GM19324 (cell line): ENCODE data around the gene RNF115.
"Not testable (repeated sequence)": the region's sequence is repeated elsewhere in the genome, so short reads cannot be mapped to it uniquely, and the experiment has no call there.

Experiments used
- ATAC-seq: cut with Tn5 transposase; IDR thresholded peaks from one replicate; pipeline ENCODE4 v1.9.1; 2021; ENCODE audit warnings: mild to moderate bottlenecking, moderate library complexity; ENCODE audit not compliant: unreplicated experiment, low FRiP score

Gene RNF115

DNA sequence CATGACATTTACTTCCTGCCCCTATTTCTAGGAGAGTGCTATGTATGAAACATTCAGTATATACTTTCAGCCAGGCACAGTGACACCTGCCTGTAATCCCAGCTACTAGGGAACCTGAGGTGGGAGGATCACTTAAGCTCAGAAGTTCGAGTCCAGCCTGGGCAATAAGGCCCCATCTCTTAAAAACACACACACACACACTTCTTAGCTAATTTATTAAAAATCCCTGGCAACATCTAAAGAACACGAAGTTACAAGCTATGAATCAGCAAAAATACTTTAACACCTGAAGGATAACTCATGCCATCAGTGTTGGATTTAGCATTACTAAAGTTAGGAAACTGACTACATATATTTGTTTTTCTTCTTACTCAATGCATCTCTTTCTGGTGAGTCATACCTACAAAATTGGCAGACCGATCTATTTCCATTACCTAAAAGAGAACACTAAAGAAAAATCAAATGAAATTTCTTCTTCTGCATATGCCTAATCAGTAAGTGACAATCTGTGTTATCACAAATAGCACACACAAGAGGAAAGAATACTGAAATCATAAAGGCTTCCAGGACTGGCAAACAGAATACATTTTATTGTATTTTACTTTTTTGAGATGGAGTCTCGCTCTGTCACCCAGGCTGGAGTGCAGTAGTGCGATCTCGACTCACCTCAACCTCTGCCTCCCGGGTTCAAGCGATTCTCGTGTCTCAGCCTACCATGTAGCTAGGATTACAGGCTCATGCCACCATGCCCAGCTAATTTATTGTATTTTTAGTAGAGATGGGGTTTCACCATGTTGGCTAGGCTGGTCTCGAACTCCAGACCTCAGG lies 41.4 kb downstream of the RNF115 start:
- no peak for ATAC-seq

DNA sequence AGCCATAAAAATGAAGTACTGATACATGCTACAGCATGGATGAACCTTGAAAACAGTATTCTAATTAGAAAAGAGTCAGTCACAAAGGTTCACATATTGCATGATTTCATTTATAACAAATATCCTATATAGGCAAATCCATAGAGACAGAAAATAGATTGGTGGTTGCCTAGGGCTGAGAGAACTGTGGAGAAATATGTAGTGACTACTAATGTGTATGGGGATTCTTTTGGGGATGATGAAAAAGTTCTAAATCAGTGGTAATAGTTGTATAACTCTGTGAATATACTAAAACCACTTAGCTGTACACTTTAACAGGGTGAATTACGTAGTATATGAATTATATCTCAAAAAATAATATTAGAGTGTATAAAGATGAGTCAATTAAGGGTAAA lies 45.8 kb downstream of the RNF115 start:
- no peak for ATAC-seq

DNA sequence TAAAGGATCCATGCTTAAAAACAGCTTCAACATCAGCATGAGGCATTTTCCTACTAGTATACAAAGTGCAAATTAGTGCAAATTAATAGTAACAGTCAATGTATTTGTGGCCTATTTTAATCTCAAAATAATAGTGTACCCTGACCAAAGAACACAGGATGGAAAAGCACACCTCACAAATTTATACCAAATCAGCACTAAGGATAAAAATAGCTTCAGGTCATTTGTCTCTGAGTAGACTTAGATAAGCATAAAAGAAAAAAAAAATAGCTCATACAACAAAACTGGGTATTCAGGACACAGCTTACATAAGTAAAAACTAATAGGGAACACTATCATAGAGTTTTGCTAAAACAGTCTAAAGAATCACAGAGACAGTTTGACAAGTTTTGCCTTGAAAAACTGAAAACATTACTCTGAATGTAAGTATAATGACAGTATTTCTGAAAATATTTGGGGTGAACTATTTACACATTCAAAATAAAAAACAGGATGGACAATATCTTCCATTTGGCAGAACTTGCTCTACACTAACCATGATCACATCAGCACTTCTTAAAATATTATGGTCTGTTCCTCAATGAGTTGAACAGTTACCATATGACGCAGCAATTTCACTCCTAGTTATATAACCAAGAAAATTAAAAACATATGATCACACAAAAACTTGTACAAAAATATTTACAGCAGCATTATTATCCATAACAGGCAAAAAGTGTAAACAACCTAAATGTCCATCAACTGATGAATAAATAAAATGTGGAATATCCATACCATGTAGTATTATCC lies 46.3 kb downstream of the RNF115 start:
- ATAC-seq = no peak

DNA sequence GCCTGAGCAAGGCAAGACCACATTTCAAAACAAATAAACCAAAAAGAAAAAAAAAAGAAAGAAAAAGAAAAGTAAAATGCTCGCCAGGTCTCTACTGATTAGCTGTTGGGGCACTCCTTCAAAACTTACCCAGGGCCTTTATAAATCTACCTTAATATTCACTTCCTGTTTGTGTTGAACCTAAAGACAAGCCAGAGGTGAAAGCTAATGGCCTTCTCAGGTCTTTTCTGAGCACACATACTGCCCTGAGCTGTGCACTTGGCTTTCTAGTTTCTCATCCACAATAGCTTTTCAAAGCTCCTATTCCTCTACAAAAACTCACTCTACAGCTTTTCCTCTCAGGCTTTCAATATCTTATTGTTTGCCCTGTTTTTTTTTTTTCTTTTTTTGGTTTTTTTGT lies 50.5 kb downstream of the RNF115 start:
- ATAC-seq = no peak

DNA sequence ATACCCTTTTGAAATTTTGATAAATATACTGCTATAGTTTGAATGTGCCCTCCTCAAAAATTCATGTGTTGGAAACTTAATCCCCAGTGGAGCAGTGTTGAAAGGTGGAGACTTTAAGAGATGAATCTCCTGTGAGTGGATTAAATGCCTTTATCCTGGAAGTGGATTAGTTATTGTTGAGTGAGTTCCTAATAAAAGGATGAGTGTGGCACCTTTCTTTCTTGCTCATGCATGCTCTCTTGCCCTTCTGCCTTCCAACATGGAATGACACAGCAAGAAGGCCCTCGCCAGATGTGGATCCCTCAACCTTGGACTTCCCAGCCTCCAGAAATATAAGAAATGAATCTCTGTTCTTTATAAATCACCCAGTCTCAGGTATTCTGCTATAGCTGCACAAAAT lies 52.8 kb downstream of the RNF115 start:
- ATAC-seq = no peak

DNA sequence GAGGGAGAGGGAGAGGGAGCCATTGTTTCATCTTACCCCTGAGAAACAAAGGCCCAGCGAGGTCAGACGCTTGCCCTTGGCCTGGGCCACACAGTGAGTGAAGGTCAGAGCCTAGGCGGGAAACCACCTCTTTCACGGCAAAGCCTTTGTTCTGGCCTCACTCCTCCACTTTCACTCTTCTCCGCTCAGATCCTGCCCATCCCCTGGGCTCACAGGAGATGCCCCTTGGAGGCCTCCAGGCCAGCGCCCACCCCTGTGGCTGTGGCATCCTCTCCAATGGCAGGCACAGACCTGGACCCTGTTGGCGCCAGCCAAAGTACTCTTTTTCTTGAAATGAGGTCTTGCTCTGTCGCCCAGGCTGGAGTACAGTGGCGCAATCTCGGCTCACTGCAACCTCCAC lies 55.9 kb downstream of the RNF115 start:
- not testable (repeated sequence) for ATAC-seq

DNA sequence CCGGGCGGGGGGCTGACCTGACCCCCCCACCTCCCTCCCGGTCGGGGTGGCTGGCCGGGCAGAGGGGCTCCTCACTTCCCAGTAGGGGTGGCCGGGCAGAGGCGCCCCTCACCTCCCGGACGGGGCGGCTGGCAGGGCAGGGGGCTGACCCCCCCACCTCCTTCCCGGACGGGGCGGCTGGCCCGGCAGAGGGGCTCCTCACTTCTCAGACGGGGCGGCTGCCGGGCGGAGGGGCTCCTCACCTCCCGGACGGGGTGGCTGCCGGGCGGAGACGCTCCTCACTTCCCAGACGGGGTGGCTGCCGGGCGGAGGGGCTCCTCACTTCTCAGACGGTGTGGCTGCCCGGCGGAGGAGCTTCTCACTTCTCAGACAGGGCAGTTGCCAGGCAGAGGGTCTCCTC lies 57.0 kb downstream of the RNF115 start:
- ATAC-seq = not testable (repeated sequence)

DNA sequence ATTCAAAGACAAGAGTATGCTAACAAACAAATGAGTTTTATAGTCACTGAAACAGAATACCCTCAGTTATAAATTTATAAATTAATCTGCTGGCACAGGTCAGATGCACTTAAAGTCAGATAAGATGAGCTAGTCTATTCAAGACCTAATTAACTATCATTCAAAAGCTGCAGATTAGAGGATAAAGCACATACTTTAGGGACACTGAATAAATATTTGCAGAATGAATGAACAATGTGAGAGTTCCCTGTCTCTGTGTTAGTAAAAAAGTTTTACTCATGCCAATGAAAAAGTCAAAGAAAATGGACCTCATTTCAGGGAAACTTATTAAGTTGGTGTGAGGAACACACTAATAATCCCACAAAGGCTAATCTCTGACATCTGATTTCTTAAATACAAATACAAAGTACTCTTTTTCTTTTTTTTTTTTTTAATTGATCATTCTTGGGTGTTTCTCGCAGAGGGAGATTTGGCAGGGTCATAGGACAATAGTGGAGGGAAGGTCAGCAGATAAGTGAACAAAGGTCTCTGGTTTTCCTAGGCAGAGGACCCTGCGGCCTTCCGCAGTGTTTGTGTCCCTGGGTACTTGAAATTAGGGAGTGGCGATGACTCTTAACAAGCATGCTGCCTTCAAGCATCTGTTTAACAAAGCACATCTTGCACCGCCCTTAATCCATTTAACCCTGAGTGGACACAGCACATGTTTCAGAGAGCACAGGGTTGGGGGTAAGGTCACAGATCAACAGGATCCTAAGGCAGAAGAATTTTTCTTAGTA lies 58.1 kb downstream of the RNF115 start:
- ATAC-seq = not testable (repeated sequence)

DNA sequence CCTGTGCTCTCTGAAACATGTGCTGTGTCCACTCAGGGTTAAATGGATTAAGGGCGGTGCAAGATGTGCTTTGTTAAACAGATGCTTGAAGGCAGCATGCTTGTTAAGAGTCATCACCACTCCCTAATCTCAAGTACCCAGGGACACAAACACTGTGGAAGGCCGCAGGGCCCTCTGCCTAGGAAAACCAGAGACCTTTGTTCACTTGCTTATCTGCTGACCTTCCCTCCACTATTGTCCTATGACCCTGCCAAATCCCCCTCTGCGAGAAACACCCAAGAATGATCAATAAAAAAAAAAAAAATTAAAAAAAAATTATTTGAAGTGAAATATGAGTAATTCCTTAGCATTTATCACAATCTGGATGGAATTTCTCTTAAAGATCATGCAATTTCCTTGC lies 58.8 kb downstream of the RNF115 start:
- not testable (repeated sequence) for ATAC-seq

DNA sequence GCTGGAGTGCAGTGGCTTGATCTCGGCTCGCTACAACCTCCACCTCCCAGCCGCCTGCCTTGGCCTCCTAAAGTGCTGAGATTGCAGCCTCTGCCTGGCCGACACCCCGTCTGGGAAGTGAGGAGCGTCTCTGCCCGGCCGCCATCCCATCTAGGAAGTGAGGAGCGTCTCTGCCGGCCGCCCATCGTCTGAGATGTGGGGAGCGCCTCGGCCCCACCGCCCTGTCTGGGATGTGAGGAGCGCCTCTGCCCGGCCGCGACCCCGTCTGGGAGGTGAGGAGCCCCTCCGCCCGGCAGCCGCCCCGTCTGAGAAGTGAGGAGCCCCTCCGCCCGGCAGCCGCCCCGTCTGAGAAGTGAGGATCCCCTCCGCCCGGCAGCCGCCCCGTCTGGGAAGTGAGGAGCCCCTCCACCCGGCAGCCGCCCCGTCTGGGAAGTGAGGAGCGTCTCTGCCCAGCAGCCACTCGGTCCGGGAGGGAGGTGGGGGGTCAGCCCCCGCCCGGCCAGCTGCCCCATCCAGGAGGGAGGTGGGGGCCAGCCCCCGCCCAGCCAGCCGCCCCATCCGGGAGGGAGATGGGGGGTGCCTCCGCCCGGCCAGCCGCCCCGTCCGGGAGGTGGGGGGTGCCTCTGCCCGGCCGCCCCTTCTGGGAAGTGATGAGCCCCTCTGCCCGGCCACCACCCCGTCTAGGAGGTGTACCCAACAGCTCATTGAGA lies 59.5 kb downstream of the RNF115 start:
- ATAC-seq = not testable (repeated sequence)

DNA sequence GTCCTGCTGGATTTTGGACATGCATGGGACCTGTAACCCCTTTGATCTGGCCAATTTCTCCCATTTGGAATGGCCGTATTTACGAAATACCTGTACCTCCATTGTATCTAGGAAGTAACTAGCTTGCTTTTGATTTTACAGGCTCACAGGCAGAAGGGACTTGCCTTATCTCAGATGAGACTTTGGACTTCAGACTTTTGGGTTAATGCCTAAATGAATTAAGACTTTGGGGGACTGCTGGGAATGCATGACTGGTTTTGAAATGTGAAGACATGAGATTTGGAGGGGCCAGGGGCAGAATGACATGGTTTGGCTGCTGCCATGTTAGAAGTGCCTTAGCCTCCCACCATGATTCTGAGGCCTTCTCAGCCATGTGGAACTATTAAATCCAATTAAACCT lies 61.9 kb downstream of the RNF115 start:
- ATAC-seq = not testable (repeated sequence)

DNA sequence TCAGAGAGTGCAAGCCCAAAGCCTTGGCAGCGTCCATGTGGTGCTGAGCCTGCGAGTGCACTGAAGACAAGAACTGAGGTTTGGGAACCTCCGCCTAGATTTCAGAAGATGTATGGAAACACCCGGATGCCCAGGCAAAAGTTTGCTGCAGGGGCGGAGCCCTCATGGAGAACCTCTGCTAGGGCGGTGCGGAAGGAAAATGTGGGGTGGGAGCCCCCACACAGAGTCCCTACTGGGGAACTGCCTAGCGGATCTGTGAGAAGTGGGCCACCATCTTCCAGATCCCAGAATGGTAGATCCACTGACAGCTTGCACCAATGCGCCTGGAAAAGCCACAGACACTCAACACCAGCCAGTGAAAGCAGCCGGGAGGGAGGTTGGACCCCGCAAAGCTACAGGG lies 62.4 kb downstream of the RNF115 start:
- not testable (repeated sequence) for ATAC-seq

DNA sequence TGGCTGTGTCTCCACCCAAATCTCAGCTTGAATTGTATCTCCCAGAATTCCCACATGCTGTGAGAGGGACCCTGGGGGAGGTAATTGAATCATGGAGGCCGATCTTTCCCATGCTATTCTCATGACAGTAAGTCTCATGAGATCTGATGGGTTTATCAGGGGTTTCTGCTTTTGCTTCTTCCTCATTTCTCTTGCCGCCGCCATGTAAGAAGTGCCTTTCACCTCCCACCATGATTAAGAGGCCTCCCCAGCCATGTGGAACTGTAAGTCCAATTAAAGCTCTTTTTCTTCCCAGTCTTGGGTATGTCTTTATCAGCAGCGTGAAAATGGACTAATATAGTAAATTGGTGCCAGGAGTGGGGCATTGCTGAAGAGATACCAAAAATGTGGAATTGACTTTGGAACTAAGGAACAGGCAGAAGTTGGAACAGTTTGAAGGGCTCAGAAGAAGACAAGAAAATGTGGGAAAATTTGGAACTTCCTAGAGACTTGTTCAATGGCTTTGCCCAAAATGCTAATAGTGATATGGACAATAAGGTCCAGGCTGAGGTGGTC lies 63.4 kb downstream of the RNF115 start:
- ATAC-seq = not testable (repeated sequence)

DNA sequence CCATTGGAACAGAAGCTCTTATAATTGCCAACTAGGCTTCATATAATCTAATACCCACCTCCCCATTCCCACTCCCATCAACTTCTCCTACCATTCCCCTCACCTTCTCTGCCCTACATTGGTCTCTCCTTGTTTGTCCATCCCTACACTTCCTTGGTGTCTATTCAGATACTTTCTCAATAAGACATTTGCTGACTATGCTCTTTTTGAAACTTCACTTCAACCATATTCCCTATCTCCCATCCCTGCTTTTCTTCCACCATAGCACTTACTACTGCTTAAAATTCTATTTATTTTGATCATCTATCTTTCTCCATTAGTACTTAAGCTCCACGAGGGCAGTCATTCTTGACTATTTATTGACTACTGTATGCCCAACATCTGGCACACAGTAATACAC lies 64.2 kb downstream of the RNF115 start:
- no peak for ATAC-seq

DNA sequence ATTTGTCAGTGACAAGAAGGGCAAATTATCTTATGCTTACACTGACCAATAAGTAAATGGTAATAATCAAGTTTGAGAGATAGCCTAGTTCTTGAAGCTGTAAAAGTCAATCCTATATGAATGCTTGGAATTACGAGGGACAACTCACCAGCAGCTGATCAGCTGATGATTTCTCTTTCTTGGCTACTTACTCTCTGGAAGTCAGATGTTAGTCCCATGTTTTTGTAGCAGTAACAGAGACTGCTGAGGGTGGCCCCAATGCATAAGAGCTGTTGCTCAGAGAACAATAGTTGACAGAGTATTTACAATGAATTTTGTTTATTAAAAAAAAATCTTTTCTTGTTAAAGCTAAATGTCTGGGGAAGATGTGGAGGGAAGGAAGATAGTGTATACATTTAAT lies 65.3 kb downstream of the RNF115 start:
- ATAC-seq = no peak

DNA sequence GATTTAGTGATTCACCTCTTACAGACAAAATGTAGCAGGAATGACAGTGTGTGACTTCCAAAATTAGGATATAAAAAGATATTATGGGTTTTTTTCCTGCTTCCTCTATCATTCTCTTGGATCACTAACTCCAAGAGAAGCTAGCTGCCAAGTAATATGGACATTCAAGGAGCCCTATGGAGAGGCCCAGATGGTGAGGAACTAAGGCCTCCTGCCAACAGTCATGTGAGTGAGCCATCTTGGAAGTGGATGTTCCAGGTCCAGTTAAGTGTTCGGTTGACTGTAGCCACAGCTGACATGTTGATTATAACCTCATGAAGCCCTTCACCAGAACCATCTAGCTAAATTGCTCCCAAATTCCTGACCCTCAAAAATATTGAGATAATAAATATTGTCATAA lies 65.8 kb downstream of the RNF115 start:
- ATAC-seq = no peak

DNA sequence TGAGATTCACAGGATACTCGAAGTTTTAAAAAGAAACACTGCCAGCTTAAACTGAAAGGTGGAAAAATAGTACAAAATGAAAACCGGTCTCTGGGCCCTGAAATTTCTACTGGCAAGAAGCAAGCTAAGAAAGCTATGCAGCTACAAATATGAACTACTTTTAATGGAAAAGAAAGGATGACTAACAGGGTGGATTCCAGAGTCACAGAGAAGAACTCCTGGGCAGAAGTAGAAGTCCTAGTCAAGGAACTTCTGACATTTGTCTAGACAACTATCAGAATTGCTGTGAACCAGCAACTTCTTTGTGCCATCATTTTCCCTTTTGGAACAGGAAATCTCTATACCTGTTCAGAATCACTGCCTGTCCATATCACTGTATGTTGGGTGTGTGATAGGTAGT lies 66.5 kb downstream of the RNF115 start:
- ATAC-seq = no peak

DNA sequence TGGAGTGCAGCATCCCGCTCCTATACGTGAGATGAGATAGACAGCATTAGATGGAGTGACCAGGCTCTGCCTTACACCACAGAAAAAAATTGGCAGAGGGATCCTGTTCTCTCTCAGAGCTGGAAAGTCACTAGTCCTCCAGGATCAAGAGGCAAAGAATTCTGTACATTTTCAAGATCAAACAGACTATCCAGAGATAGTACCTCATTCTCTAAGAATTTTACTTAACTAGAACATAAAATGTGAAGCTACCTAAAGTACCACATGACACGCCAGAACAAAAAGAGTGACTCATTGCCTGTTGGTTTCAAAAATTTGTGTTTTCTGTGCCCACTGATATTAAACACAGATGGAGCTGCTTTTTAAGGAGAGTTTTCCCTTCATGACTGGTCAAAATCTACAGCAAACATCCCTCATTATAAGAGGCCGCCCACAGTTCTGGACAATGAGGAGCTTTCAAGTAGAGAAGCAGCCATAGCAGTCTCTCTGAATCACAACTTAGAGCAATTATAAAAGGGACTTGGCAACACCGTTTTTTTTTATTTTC lies 72.3 kb downstream of the RNF115 start:
- ATAC-seq = no peak

DNA sequence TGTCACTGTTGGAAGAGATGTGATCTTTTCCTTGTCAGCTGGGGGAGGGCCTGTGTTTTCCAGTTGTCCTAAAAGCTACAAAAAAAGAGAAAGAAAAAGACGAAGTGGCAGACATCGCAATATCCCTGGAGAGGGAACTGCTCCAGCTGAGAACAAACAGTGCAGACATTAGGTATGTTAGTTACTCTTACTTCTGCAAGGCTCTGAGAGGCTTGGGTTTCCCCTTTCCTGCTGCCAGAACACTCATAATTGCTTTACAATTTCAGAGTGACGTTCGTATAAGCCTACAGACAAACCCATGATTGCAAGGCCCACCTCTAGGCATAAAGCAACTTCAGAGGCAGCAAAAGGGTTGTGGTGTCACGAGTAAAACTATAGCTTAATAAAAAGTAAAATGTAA lies 73.5 kb downstream of the RNF115 start:
- ATAC-seq = no peak
